MM.1S (cell line): ENCODE measurements around the gene HPSE2.

Source experiments
- EZH2 ChIP-seq: fragments of 300-600 bp; sonication (generic); optimal IDR thresholded peaks from 2 replicates; pipeline ENCODE3; 2017; ENCODE audit warnings: low read depth, mild to moderate bottlenecking, antibody characterized with exemption, low read length, mixed read lengths
- EZH2phosphoT487 ChIP-seq: fragments of 300-600 bp; sonication (generic); IDR thresholded peaks from 2 replicates; pipeline ENCODE4 v1.6.1; 2018; ENCODE audit warnings: antibody characterized with exemption, low read length
- TF ChIP-seq, protein P1 (sequence below): fragments of 300-600 bp; sonication (generic); IDR thresholded peaks from 2 replicates; pipeline ENCODE4 v1.5.1; 2016; ENCODE audit warnings: antibody characterized with exemption, low read length, mixed read lengths

GRCh38 chr10:98638920-98639319 is 596.7 kb downstream of the HPSE2 start:
- TF ChIP-seq, protein P1, sequence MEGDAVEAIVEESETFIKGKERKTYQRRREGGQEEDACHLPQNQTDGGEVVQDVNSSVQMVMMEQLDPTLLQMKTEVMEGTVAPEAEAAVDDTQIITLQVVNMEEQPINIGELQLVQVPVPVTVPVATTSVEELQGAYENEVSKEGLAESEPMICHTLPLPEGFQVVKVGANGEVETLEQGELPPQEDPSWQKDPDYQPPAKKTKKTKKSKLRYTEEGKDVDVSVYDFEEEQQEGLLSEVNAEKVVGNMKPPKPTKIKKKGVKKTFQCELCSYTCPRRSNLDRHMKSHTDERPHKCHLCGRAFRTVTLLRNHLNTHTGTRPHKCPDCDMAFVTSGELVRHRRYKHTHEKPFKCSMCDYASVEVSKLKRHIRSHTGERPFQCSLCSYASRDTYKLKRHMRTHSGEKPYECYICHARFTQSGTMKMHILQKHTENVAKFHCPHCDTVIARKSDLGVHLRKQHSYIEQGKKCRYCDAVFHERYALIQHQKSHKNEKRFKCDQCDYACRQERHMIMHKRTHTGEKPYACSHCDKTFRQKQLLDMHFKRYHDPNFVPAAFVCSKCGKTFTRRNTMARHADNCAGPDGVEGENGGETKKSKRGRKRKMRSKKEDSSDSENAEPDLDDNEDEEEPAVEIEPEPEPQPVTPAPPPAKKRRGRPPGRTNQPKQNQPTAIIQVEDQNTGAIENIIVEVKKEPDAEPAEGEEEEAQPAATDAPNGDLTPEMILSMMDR = no peak
- TF ChIP-seq EZH2phosphoT487 = no peak
- no peak for TF ChIP-seq EZH2
